Suppressor macrophage treated with lipopolysaccharide for 1 hour (primary cell): ENCODE results near the gene MMS22L.
A peak's percentile ranks its signal among the peaks of the same experiment; 100 is the strongest.
"Not testable (repeated sequence)": the region's sequence is repeated elsewhere in the genome, so short reads cannot be mapped to it uniquely, and the experiment has no call there.

ENCODE experiments used
- DNase-seq, 3 donors: peaks; one replicate each; pipeline ENCODE4 v3.0.0-alpha.2; 2020 to 2022

Gene MMS22L

DNA sequence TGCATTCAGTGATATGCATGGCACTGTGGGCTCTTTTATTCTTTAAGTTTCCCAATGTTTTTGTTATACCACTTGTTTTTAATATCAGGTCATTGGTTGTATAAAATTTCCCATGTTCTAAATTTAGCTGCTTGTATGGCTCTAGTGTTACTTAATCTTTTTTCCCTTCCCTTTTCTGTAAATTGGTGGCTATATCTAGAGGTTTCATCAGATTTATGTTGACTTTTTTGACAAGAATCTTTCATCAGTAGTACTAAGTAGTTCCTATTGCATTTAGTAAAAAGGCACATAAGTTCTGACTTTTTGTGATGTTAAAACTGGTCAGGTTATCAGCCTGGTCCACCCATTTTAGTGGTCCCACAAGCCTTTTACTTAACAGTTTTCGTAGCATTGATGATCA is 51.1 kb downstream of the MMS22L start:
- DNase-seq = peak; percentile 8 to 50 (median 49)

DNA sequence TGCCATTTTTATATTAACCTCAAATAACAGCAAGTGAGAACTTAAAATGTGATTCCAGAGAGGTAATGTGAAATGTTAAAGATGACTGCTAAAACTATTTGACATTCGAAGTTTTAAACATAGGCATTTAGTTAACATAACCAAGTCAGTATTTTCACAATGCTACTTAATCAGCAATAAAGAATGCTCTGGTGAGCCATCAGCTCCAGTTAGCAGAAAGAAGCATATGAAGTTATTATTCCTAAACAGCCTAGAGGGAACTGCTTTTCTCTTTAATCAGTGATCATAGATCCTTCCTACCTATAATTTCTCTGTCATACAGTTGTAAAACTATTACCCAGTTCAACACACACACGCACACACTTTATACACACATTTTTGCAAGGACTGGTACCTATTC is 60.1 kb downstream of the MMS22L start:
- no peak for DNase-seq

DNA sequence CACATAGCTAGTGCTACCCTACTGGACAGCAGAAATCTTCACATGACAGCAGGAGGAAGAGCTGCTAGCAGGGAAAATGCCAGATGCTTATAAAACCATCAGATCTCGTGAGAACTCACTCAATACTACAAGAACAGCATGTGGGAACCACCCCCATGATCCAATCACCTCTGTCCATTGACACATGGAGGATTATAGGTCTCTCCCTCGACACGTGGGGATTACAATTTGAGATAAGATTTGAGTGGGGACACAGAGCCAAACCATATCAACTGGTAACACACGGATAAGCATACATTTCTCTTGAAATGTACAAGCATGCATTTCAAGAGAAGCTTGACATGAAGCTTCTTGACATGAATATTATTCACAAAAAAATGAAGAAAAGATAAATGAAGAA is 64.1 kb downstream of the MMS22L start:
- no peak for DNase-seq

DNA sequence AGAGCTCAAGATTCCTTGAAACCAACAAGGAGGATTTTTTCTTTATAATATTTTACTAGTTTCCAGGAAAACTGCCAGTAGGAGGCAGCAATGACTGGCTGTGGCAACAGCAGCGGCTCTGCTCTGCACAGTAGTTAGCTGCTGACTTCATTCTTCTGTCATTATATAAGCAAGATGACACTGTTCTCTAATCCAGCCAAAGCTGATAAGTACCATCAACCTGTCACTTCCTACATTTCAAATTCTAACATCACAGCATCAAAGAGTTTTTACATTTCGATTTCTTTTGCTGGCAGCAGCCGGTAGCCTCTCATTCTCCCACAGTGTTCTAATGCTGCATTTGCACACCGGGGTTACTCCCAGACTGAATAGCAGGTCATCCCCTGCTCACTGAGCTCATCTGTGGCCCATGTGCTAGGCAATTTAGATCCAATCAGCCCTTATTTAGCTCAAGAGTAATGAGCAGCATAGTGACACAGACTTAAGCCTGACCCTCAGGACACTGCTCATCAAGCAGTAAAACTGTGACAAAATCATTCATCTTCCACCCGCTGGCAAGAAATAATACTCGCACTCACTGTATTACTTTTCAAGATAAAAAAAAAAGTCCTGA is 67.8 kb downstream of the MMS22L start:
- peak; percentile 49 to 63 (median 57) for DNase-seq

DNA sequence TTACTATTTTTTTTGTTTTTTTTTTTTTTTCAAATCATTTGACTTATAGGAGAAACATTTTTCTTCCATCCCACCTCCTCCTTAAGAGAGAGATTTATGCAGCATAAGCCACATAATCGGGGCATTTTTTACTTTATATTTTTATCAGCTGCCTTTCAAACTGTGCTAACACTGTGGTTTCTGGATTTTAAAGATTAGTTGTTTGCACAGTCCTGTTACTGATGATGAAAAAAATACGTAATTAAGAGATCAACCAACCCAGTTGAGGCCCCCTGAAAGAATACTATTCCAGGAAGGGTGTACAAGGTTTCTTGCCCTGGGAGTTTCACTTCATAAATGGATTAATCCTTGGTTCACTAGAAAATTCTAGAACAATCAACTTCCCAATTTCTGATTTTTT is 68.3 kb downstream of the MMS22L start:
- no peak for DNase-seq

DNA sequence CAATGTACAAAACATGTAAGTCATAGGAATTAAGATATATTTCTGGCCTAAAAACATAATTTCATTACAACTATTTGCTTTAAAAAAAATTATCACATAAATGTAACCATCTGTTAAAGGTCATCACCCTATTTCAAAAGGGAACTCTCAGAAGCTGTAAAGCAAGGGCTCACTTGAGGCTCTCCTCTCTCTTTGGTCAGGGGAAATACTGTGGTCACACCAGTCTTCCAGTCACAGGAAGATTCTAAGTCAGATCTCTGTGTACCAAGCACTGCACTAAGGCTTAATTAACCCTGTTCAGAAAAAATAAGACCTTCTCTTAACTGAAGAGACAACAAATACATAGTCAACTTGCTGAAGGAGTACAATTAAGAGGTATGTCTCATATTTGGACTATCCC is 75.6 kb downstream of the MMS22L start:
- no peak for DNase-seq

DNA sequence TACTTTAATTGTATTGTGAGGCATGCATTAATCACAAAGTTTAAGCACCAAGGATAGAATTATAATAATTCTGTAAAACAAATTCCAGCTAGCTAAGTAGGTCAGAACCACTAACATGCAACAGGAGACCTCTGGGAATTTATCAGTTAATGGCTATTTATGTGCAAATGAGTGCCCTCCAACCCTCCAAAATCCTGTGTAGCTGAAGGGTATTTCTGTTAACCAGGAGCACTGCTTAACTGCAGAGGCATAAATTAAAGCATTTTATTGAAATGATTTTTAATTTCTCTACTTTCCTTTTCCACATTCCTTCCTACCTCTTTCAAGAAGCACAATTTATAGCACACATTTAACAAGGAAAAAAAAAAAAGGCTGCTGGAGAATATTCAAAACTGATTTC is 77.0 kb downstream of the MMS22L start:
- no peak for DNase-seq

DNA sequence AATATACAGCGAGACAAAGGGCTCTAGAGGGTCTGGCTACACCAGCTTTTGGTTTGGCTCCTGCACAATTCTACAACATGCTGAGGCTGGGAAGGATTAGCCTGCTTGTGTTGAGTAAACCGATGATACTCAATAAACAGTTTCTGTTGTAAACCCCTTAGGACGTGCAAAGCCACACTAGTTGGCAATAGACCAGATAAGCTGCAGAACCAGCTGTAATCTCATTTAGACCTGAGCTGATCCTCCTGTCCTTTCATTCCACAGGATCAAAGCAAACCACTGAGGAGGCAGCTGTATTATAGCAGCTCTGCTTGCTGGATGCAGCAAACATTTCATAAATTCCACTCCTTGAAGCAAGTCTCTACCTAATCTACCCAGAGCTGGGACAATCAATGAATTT is 79.7 kb downstream of the MMS22L start:
- no peak for DNase-seq

DNA sequence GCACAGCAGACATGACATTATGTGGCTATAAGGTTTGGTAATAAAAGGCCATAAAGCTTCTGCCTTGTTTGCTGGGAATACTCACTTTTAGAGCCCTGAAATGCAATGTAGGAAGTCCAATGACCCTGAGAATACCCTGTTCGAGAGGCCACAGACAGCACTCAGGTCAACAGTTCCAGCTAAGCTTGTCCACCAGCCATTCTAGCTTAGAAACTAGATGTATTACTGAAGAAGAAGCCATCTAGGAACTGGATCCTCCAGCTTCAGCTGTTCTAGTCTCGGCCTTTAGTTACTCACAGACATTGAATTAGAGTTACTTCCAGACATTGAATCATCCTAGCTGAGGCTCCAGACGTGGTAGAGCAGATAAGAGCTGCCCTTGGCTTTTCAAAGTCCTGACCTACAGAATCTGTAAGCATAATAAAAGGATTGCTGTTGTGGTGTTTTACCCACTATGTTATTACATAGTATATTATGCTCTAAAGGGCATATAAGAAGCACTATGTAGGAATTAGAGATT is 84.9 kb downstream of the MMS22L start:
- no peak for DNase-seq

DNA sequence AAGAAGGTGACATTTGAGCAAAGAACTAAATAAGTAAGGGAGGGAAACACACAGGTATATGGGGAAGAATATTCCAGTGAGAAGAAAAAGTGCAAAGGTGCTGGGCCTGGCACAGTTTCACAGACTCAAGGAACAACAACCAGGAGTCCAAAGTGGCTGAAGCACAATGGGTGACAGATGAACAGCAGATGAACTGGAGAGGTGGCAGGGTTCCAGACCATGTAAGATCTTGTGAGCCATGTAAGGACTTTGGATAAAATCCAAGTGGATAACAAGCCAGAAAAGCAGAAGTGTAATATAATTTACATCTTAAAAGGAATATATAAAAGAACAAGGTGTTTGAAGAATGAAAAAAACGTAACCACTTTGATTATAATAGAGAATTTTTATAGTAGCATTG is 87.9 kb downstream of the MMS22L start:
- DNase-seq = no peak

DNA sequence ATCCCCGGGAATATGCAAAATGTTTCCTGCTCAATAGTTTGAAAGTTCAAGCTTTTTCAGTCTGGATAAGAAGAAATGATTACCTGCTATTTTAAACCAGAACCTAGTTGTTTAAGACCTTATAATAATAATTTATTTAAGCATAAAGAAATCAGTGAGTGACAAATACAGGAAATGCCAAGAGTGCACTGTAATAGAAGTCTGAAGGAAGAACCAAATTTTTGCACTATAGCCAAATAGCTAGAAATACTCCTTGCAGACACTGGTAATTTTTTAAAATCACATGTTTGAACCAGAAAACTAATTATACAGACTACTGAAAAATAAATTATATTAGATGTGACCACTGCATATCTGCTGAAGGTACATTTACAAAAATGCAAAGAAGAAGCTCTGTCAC is 93.2 kb downstream of the MMS22L start:
- DNase-seq = no peak

DNA sequence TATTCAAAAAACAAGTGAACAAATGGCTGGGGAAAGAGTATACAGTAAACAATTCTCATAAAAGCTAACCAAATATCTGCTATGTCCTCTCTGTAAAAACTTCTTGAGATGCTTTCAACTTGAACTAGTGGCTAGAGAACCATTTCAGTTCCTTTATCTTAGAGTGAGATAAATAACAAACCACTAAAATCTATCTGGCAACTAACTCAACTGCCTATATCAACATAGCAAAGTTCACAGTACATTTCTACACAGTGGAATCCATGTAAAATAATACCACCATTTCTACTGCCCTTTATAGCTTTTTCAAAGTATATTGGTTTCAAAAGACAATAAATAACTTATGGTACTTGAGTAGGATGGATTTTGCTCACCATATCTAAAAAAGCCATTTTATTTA is 95.1 kb downstream of the MMS22L start:
- no peak for DNase-seq

DNA sequence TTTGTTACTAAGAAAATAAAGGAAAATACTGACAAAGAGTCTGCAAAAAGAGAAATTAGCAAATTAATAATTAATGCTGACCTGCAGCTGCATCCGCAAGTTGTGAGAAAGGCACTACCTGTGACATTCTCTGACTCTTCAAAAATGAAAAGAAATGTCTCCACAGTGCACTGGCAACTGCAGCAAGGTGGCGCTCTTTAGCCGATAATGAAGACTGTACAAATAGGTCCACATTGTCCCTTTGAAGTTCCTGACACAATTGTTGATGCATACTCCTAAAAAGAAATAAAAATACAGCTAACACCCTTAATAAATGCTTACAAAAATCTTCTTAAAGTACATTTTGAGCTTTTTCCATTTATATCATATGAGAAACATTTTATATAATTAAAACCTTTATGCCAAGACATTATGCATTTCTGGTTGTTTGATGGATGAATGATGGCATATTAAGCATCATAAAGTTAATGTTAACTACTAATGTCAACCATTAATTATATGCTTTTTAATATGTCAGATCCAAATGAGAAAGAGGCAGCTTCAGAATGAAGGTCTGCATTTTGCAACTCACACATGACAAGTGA is 96.5 kb downstream of the MMS22L start:
- peak; percentile 75 to 82 (median 80) for DNase-seq

DNA sequence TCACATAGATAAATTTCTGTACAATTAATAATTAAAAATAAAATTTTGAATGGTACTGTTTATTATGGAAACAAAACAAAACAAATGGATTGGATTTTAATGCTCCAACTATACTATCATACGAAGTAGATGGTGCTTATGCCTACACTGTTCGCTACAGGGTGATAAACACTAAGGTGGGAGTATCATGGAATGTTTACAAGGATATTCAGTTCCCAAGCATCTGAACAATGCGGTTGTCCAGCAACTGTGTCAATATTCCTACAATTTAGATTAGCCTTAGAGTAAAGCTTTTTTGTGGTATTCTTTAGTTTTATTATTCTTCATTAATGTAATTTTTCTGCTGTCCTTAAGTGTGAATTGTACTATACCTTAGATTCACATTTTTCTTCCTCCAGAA is 105.1 kb downstream of the MMS22L start:
- no peak for DNase-seq

DNA sequence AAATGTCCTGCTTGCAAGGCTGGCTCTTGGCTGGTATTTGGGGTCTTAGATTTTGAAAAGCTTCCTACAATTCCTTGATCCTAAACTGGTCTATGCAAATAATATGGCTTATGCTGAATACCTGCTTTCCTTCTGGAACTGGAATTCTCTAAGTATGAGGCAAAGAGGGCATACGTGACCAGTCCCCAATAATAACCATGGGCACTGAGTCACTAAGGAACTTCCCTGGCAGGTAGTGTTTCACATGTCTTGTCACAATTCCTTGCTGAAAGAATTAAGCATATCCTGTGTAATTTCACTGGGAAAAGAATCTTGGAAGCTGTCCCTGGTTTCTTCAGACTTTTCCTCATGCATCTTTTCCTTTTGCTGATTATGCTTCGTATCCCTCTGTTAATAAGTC is 106.5 kb downstream of the MMS22L start:
- no peak for DNase-seq

DNA sequence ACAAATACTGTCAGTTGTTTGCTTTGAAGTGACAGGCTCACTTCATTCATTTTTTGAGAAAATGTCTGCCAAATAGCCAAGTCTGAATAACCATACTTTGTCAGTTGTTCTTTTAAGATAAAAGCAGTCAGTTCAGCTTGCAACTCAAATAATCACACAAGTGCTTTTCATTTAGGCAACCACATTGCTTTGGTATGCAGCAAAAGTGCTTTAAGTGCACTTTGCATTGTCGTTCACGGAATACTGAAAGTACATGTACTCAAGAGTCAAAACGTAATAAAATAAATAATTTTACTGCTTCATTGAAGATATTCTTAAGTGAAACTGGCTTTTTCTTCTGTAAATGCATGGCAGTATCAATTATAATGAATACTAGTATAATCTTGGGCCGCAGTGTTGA is 107.2 kb downstream of the MMS22L start:
- no peak for DNase-seq

DNA sequence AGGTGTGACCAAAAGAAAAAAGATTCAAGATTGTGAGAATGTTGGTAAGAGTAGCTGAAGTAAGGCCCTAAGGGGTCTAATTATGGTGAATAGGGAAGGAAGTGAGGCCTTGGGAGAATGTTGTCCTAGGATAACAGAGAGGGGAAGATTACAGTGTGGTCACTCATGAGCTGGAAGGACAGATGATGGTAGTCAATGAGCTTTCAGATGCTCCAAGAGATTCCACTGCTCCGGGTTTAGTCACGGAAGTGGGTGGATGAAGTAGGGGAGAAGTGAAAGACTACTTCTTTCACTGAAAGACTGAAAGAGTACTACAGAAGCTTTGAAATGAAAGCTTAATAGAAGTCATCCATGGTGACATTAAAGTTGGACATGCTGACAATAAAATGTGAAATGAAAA is 108.5 kb downstream of the MMS22L start:
- DNase-seq = no peak

DNA sequence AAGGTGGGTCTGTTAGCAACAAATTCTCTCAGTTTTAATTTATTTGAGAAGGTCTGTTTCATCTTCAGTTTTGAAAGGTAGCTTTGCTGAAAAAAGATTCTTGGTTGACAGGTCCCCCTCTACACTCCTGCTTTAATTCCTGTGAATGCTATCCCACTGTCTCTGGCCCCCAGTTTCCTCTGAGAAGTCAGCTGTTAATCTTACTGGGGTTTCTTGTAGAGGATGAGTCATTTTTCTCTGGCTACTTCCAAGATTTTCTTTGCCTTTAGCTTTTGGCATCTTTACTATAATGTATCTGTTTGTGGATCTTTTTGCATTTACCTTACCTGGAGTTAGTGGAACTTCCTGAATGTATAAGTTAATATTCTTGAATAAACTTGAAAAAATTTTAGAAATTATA is 122.7 kb downstream of the MMS22L start:
- no peak for DNase-seq

DNA sequence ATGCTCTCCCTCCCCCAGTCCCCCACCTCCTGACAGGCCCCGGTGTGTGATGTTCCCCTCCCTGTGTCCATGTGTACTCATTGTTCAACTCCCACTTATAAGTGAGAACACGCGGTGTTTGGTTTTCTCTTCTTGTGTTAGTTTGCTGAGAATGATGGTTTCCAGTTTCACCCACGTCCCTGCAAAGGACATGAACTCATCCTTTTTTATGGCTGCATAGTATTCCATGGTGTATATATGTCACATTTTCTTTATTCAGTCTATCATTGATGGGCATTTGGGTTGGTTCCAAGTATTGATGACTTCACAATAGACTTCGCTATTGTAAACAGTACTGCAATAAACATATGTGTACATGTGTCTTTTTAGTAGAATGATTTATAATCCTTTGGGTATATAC is 127.6 kb downstream of the MMS22L start:
- DNase-seq = not testable (repeated sequence)

DNA sequence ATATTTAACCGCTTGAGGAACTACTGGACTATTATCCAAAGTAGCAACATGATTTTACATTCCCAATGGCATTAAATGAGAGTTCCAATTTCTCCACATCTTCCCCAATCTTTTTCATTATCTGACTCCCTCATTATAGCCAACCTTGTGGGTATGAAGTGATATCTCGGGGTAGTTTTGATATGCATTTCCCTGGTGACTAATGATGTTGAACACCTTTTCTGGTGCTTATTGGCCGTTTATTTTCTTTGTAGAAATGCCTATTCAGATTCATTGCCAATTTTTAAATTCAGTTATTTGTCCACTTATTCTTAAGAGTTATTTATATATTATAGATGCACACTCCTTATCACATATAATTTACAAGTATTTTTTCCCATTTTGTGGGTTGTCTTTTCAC is 129.0 kb downstream of the MMS22L start:
- DNase-seq = no peak

DNA sequence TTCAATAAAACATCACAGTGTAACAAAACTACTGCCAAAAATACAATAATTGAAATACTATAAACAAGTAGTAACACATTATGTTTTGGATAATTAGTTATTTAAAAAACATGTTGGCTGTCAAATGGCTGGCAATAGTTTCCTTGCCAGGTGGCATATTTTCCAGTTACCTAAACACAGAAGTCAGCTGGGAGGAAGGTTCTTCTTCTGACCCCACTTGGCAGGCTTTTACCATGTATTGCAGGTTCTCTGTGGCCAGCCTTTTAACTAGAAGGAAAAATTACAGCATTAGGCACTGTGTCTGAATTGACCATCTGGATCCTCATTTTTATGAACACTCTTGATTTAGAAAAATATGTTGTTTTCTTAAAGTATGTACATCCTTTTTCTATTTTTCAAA is 131.4 kb downstream of the MMS22L start:
- DNase-seq = no peak

DNA sequence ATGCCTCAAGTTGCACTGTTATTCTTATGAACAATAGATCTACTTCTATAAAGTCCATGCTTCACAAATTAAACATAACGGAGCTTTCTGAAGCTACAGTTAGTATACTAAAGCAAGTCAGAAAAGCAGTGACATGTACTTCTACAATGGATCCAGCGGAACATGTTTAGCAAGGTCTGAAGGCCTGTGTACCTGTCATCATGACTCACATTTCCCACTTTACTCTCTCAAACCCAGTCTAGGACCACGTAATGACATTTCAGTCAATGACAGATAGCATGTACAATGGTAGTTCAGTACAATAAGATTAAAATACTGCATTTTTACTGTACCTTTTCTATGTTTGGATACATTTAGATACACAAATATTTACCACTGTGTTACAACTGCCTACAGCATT is 132.1 kb downstream of the MMS22L start:
- DNase-seq = no peak

DNA sequence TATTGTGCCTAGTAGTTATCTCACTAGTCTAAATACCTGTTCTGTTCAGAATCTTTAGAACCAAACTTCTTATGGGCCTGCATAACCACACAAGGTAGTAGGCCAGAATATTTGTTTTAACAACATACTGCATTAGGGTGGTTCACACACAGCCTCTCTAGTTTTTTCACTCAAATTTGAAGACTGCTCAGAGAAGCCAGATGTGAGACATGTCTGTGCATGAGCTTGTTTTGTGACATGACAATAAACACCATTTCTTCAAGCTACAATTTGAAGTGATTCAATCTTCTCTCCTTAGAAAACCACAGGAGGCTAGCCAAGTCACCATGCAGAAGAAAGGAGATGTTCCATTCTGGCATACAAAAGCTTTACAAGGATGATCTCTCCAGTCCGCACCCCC is 135.6 kb downstream of the MMS22L start:
- DNase-seq = no peak

DNA sequence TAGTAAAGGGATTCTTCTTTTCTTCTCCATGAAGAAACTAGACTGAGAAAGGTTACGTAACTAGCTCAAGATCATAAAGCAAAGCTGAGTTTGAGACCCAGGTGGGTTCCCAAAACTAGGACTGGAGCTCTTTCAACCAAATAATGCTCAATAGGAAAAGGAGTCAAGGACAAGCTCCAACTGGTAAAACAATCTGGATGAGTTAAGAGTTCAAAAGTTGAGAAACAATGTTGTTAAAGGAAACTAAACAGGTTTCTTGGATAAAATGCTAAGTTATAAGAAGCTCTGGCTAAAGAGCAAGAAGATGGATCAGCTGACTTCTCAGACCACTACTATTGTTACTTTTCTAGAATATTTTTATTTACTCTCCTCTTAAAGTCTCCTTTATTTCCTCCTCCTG is 137.3 kb downstream of the MMS22L start:
- DNase-seq = no peak

DNA sequence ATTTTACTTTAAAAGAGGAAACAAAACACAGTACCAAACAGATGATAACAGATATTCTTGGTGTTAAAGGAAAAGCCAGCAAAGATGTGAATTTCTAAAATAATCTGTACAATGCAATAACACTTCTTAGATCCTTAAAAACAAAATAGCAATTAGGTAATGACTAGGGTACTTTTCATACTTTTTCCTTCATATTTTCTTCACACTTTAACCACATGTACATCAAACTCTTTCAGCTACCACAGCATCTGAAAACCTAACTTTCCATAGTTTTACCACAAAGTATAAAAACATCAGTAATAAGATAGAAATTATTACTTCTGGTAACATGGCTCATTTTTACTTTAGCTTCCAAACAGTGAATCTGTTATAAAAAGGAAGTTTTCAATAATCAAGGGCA is 141.3 kb downstream of the MMS22L start:
- DNase-seq = no peak
